WTC11 (cell line): ENCODE results near the gene ZNF74. TPM values are rescaled to one million over a fixed set of nuclear protein-coding genes. Genes with fewer than 3 reads are reported as not detected.

Experiments used
- ATAC-seq: fragments of 200-7000 bp; cut with Tn5 transposase; 2 replicates; pipeline ENCODE4 v1.10.0; 2021; ENCODE audit warnings: mild to moderate bottlenecking, moderate library complexity
- CTCF ChIA-PET: fragments of 300-600 bp; sonication (Branson Sonifier 250); formaldehyde crosslinking; loops from one replicate; lab custom pipeline; 2021; ENCODE audit warnings: antibody characterized with exemption; lab: Charles Lee
- POLR2A ChIA-PET: fragments of 350-600 bp; sonication (Branson Sonifier 250); formaldehyde crosslinking; loops from one replicate; lab custom pipeline; 2021; ENCODE audit warnings: antibody characterized with exemption; lab: Charles Lee
- DNase-seq: peaks from one replicate; pipeline ENCODE4 v3.0.0; 2021; ENCODE audit warnings: low spot score
- H3K27ac Mint-ChIP-seq: 2 replicates; pipeline ENCODE4 v1.8.0; 2021; ENCODE audit warnings: mixed read lengths
- H3K27me3 Mint-ChIP-seq: 2 replicates; pipeline ENCODE4 v1.8.0; 2021; ENCODE audit warnings: low read depth, mild to moderate bottlenecking, moderate library complexity, mixed read lengths
- H3K36me3 Mint-ChIP-seq: 2 replicates; pipeline ENCODE4 v1.8.0; 2021; ENCODE audit warnings: mixed read lengths
- H3K4me1 Mint-ChIP-seq: 2 replicates; pipeline ENCODE4 v1.8.0; 2022; ENCODE audit warnings: mixed read lengths
- H3K4me3 Mint-ChIP-seq: 2 replicates; pipeline ENCODE4 v1.8.0; 2021; ENCODE audit warnings: mild to moderate bottlenecking, moderate library complexity, mixed read lengths
- H3K9me3 Mint-ChIP-seq: 2 replicates; pipeline ENCODE4 v1.8.0; 2021; ENCODE audit warnings: mixed read lengths
- ATF3 ChIP-seq: sonication (generic); formaldehyde crosslinking; conservative IDR thresholded peaks from 2 replicates; pipeline ENCODE4 v1.8.1; 2022; ENCODE audit warnings: mild to moderate bottlenecking, missing genetic modification reagents
- CBFB ChIP-seq: sonication (generic); formaldehyde crosslinking; IDR thresholded peaks from 2 replicates; pipeline ENCODE4 v1.8.1; 2022; ENCODE audit warnings: mild to moderate bottlenecking, low read depth, missing genetic modification reagents
- CTCF ChIP-seq: fragments of 200-600 bp; IDR thresholded peaks from 2 replicates; pipeline ENCODE4 v1.8.0; 2022; ENCODE audit warnings: antibody characterized with exemption
- ERG ChIP-seq: fragments of 250-450 bp; sonication (Bioruptor Pico); IDR thresholded peaks from 2 replicates; pipeline ENCODE4 v1.8.0; 2021; ENCODE audit warnings: mild to moderate bottlenecking
- ETV6 ChIP-seq: sonication (generic); formaldehyde crosslinking; IDR thresholded peaks from 2 replicates; pipeline ENCODE4 v1.8.1; 2022; ENCODE audit warnings: mild to moderate bottlenecking, missing genetic modification reagents
- HMGXB4 ChIP-seq: sonication (generic); formaldehyde crosslinking; IDR thresholded peaks from 2 replicates; pipeline ENCODE4 v1.8.1; 2023; ENCODE audit warnings: mild to moderate bottlenecking, moderate library complexity, missing genetic modification reagents
- MAX ChIP-seq: sonication (generic); formaldehyde crosslinking; IDR thresholded peaks from 2 replicates; pipeline ENCODE4 v1.8.0; 2022; ENCODE audit warnings: mild to moderate bottlenecking, missing genetic modification reagents
- MLX ChIP-seq: sonication (generic); formaldehyde crosslinking; IDR thresholded peaks from 2 replicates; pipeline ENCODE4 v1.8.1; 2023; ENCODE audit warnings: mild to moderate bottlenecking, missing genetic modification reagents, moderate library complexity
- NR2C2 ChIP-seq: sonication (generic); formaldehyde crosslinking; IDR thresholded peaks from 2 replicates; pipeline ENCODE4 v1.8.0; 2022; ENCODE audit warnings: mild to moderate bottlenecking, missing genetic modification reagents
- NR3C1 ChIP-seq: sonication (generic); formaldehyde crosslinking; conservative IDR thresholded peaks from 2 replicates; pipeline ENCODE4 v1.8.1; 2023; ENCODE audit warnings: low read depth, mild to moderate bottlenecking, missing genetic modification reagents
- OVOL2 ChIP-seq: fragments of 250-450 bp; sonication (Bioruptor Pico); IDR thresholded peaks from 2 replicates; pipeline ENCODE4 v1.9.0; 2021; ENCODE audit warnings: mild to moderate bottlenecking, borderline replicate concordance
- RORB ChIP-seq: fragments of 250-450 bp; sonication (Bioruptor Pico); IDR thresholded peaks from 2 replicates; pipeline ENCODE4 v1.9.0; 2021; ENCODE audit warnings: mild to moderate bottlenecking
- SMAD4 ChIP-seq: sonication (generic); formaldehyde crosslinking; IDR thresholded peaks from 2 replicates; pipeline ENCODE4 v1.8.0; 2022; ENCODE audit warnings: mild to moderate bottlenecking, missing genetic modification reagents
- STAT6 ChIP-seq: sonication (generic); formaldehyde crosslinking; conservative IDR thresholded peaks from 2 replicates; pipeline ENCODE4 v1.8.1; 2023; ENCODE audit warnings: mild to moderate bottlenecking, low read depth, missing genetic modification reagents, moderate library complexity
- TP53 ChIP-seq: sonication (generic); formaldehyde crosslinking; IDR thresholded peaks from 2 replicates; pipeline ENCODE4 v1.8.1; 2023; ENCODE audit warnings: mild to moderate bottlenecking, missing genetic modification reagents
- ZBTB43 ChIP-seq: sonication (generic); formaldehyde crosslinking; IDR thresholded peaks from 2 replicates; pipeline ENCODE4 v1.8.1; 2023; ENCODE audit warnings: mild to moderate bottlenecking, missing genetic modification reagents
- ZNF121 ChIP-seq: sonication (generic); formaldehyde crosslinking; IDR thresholded peaks from 2 replicates; pipeline ENCODE4 v1.8.0; 2023; ENCODE audit warnings: missing genetic modification reagents
- ZNF512 ChIP-seq: sonication (generic); formaldehyde crosslinking; IDR thresholded peaks from 2 replicates; pipeline ENCODE4 v1.8.1; 2022; ENCODE audit warnings: missing genetic modification reagents, borderline replicate concordance
- ZNF532 ChIP-seq: fragments of 250-450 bp; sonication (Bioruptor Pico); IDR thresholded peaks from 2 replicates; pipeline ENCODE4 v1.9.0; 2021; ENCODE audit warnings: mild to moderate bottlenecking, borderline replicate concordance
- total RNA-seq: library from RNA; stranded (reverse); gene quantifications from 3 replicates; pipeline ENCODE4 v1.2.3, GENCODE V29; 2021

ZNF74 gene
- total RNA-seq, 1 experiment from 2014 or later = 62.8 TPM

GRCh38 chr22:20383538-20383937 is 10.4 kb upstream of the ZNF74 start (continued):
- TF ChIP-seq ERG (CRISPR knock-in tag) (no peak), NR3C1 (CRISPR knock-in tag) (no peak), TP53 (CRISPR knock-in tag) (no peak)

GRCh38 chr22:20384171-20384570 is 9.8 kb upstream of the ZNF74 start:
- DNase-seq (no peak), ATAC-seq (no peak)
- H3K27ac Mint-ChIP-seq = no peak overlapping the region
- H3K27me3 Mint-ChIP-seq = no peaks in the 10 kb centered on the region
- ChIA-PET POLR2A (no interaction called here), CTCF (no interaction called here)
- peaks cover 4% of the 10 kb centered on the region for H3K9me3 Mint-ChIP-seq
- no peak overlapping the region for H3K4me3 Mint-ChIP-seq
- H3K36me3 Mint-ChIP-seq = no peaks in the 10 kb centered on the region
- peaks cover 13% of the 10 kb centered on the region for H3K4me1 Mint-ChIP-seq
- TF ChIP-seq NR2C2 (no peak), MAX (CRISPR knock-in tag) (no peak), CTCF (no peak), OVOL2 (no peak), HMGXB4 (no peak), ZNF512 (CRISPR knock-in tag) (no peak), ATF3 (no peak), ZBTB43 (CRISPR knock-in tag) (no peak), ZNF121 (CRISPR knock-in tag) (no peak), CBFB (CRISPR knock-in tag) (no peak), RORB (CRISPR knock-in tag) (no peak), SMAD4 (CRISPR knock-in tag) (no peak), ZNF532 (CRISPR knock-in tag) (no peak), MLX (CRISPR knock-in tag) (no peak), STAT6 (no peak), ETV6 (CRISPR knock-in tag) (no peak)
